Stomach (tissue), 4 donors: ENCODE results near the gene DYNC1I1.

ENCODE experiments used
- CTCF ChIP-seq, 7 experiments: fragments of 450-650 bp in 4 of 7; fragments of 200-600 bp in 3 of 7; sonication (generic) in 3 of 7; IDR thresholded peaks; one replicate each; pipeline ENCODE4 v1.5.1; 2016 to 2019; ENCODE audit warnings: antibody characterized with exemption in 7 of 7, control low read depth in 2 of 7, mild to moderate bottlenecking in 1 of 7
- POLR2AphosphoS5 ChIP-seq, 3 donors: sonication (generic); formaldehyde crosslinking; IDR thresholded peaks; one replicate each; pipeline ENCODE4 v1.6.1; 2016; ENCODE audit warnings: antibody characterized with exemption in 3 of 3

GRCh38 chr7:95908499-95908898, 136.1 kb downstream of the DYNC1I1 start:
- TF ChIP-seq CTCF (IDR thresholded peaks at IDR 0.05) (no peak), POLR2AphosphoS5 (IDR thresholded peaks at IDR 0.05) (no peak)
